PC-9 (cell line): ENCODE results near the gene AK5.

Experiments used
- CTCF ChIP-seq: fragments of 200-600 bp; sonication (generic); conservative IDR thresholded peaks from 2 replicates; pipeline ENCODE4 v1.6.1; 2017; ENCODE audit warnings: mixed run types, antibody characterized with exemption, mild to moderate bottlenecking, moderate library complexity
- EZH2 ChIP-seq: fragments of 200-600 bp; sonication (generic); IDR thresholded peaks from 2 replicates; pipeline ENCODE4 v1.8.0; 2017; ENCODE audit warnings: antibody characterized with exemption, low read depth

DNA sequence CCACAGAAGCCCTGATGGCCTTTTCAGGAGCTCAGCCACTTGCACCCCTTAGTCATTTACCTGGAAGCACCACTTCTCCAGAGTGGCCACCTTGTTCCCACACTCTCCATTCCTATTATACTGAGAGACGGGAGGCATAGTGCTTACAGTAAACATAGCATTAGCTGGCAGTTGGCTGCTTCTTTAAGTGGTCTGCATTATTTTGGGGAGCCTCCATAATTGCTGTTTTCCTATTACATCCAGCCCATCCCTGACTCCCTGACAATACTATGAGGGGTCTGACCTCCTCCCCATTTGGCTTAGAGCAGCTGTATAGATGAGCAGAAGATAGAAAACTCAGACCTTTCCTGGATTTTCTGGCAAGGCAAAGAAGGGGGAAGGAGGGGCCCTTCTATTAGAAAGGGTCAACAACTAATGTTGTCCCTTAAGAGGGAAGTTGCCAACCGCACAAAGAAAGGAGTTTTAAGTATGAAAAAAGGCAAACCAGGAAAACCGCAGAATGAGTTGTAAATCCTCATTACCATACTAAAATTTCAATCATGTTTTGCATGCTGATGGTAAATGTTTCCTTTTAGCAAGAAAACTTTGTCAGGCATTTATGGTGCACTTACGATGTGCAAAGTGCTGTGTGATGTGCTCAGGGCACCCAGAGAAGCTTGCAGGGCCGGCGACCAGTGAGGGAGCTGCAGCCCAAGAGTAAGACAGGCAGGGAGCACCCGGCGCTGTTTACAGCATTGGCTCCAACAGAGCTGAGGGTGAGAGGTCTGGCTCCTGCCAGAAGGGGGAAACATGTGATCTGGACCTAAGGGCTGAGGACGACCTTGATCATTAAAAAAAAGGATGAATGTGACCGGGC is 233.3 kb downstream of the AK5 start:
- TF ChIP-seq CTCF (no peak), EZH2 (no peak)
